Measurements from ENCODE around the gene ADAMTS12.

The ADAMTS12 gene

DNA sequence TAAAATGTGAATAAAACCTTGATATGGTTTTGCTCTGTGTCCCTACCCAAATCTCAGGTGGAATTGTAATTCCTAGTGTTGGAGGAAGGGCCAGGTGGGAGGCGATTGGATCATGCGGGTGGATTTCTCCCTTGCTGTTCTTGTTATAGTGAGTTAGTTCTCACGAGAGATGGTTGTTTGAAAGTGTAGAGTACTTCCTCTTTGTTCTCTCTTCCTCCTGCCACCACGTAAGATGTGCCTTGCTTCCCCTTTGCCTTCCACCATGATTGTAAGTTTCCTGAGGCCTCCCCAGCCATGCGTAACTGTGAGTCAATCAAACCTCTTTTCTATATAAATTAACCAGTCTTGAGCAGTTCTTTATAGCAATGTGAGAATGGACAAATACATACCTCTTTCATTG is 416.1 kb downstream of the ADAMTS12 start:
- no peak for DNase-seq (ENCODE audit: low read depth)

- DNase-seq (ENCODE audit: low read depth), result no peak
Observed at GRCh38 chr5:33474931-33475499, 416.8 kb downstream of the ADAMTS12 start.

DNA sequence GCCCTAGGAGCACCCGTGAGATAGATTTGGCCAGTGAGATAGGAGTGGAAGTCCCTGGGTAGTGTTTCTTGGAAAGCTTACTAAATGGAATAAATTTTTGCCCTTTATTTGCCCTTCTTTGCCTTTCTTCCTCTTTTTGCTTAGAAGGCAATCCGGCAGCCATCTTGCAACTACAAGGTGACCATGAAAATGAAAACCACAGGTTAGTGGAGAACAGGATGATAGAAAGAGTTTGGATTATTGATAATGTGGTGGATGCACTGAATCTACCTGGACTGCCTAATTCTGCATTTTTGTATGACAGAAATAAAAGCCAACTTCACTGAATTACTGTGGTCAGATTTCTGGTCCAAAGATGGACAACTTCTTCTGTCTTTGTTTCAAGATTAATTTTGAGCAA is 417.8 kb downstream of the ADAMTS12 start:
- no peak for DNase-seq (ENCODE audit: low read depth)
